Measurements from ENCODE around the gene SSR4.
"Not testable (repeated sequence)": the region's sequence is repeated elsewhere in the genome, so short reads cannot be mapped to it uniquely, and the experiment has no call there.

The SSR4 gene

GRCh38 chrX:153794018-153794896 is at the start of gene SSR4, which contains the start of gene IDH3G:
TSS of gene SSR4 (plus strand) at chrX:153794668. CDS start at chrX:153794688, 20 bp downstream.
TSS of gene IDH3G (minus strand) at chrX:153794375. CDS start at chrX:153794326, 49 bp downstream.
- DNase-seq: peak; percentile 93

- not testable (repeated sequence) for DNase-seq
These were observed 49.4 kb upstream of the SSR4 start for GRCh38 chrX:153745067-153745433.

GRCh38 chrX:153746359-153746758 is 48.1 kb upstream of the SSR4 start:
- no peak for DNase-seq

- not testable (repeated sequence) for DNase-seq
These were observed 47.5 kb upstream of the SSR4 start for GRCh38 chrX:153746991-153747390.

- DNase-seq: not testable (repeated sequence)
These were observed 45.5 kb upstream of the SSR4 start for GRCh38 chrX:153749017-153749416.

GRCh38 chrX:153750127-153750774 is 44.2 kb upstream of the SSR4 start:
- DNase-seq: no peak

GRCh38 chrX:153755136-153755535 is 39.3 kb upstream of the SSR4 start:
- no peak for DNase-seq

GRCh38 chrX:153761863-153762262 is 32.6 kb upstream of the SSR4 start:
- DNase-seq: no peak

GRCh38 chrX:153762626-153763173 is 31.8 kb upstream of the SSR4 start:
- peak; percentile 34 for DNase-seq

- DNase-seq: peak; percentile 40
These were observed 31.1 kb upstream of the SSR4 start for GRCh38 chrX:153763298-153763932.

GRCh38 chrX:153763989-153764755 is 30.3 kb upstream of the SSR4 start, which contains the start of gene PLXNB3:
TSS of gene PLXNB3 (plus strand) at chrX:153764249. CDS start at chrX:153765536, 1,287 bp downstream.
- DNase-seq: peak; percentile 86

GRCh38 chrX:153764786-153765137 is 29.7 kb upstream of the SSR4 start:
- no peak for DNase-seq

- peak; percentile 42 for DNase-seq
These were observed 29.1 kb upstream of the SSR4 start for GRCh38 chrX:153765138-153766079.

GRCh38 chrX:153766098-153766817 is 28.2 kb upstream of the SSR4 start:
- DNase-seq: peak; percentile 60

- peak; percentile 46 for DNase-seq
These were observed 27.4 kb upstream of the SSR4 start for GRCh38 chrX:153766871-153767673.

GRCh38 chrX:153767674-153768055 is 26.8 kb upstream of the SSR4 start:
- peak; percentile 20 for DNase-seq

- peak; percentile 48 for DNase-seq
These were observed 25.9 kb upstream of the SSR4 start for GRCh38 chrX:153768311-153769157.

- DNase-seq: peak; percentile 36
These were observed 25.2 kb upstream of the SSR4 start for GRCh38 chrX:153769158-153769864.
